Fibroblast of upper back skin (primary cell): ENCODE data around the gene HIVEP3.

Experiments
- DNase-seq: peaks from one replicate; pipeline ENCODE4 v3.0.0-alpha.2; 2013

The HIVEP3 gene

GRCh38 chr1:41920658-41921057 is 1.9 kb upstream of the HIVEP3 start:
- DNase-seq: peak; percentile 51

DNA sequence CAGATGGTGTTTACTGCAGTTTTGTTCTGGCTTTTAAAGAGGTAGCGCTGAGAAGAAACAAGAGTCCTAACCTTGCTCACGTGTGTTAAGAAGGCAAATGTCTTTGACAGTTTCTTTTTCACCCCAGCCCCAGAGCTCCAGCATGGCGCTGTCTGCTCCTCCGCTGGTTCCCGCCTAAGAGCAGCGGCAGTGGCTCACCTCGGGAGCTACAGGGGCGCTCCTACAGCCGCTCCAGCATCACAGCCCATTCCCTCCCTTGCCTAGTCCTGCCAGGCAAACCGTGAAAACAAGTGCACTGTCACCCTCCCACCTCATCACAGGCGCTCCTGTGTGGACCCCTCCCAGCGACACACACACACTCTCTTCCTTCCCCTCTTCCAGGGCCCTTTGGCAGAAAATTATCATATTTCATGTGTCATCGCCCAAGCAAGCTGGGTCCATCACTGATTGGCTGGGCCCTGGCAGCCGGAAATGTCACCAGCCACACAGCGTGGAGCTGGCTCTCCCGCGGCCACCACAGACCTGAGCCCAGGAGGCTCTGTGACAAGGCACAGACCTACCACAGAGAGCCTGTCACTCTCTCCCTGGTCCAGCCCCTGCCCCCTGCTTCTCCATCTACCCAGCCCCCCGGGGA is 1.2 kb upstream of the HIVEP3 start:
- peak; percentile 41 for DNase-seq

GRCh38 chr1:41919131-41919530 is 409 bp upstream of the HIVEP3 start:
- DNase-seq: no peak

- DNase-seq: peak; percentile 33
Measured at GRCh38 chr1:41917835-41918449, 780 bp downstream of the HIVEP3 start.

DNA sequence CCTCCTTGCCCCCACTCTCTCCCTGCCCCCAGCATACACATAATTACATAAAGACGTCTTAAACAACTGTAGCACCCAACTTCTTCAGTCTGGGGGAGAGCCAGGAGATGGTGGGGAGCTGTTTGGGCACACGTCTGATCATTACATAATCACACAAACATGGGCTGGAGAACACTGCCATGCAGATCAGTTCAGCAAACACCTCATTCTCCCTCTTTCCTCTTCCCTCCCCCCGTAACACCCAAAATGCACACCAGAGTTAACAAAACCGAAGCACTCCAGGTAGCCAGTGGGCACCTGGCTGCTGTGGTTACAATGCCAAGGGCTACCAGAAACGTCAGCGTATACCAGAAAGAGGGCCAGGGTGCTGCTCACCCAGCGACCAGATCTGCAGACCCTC is 1.6 kb downstream of the HIVEP3 start:
- DNase-seq: no peak

- no peak for DNase-seq
Measured at GRCh38 chr1:41915786-41916571, 2.7 kb downstream of the HIVEP3 start.

DNA sequence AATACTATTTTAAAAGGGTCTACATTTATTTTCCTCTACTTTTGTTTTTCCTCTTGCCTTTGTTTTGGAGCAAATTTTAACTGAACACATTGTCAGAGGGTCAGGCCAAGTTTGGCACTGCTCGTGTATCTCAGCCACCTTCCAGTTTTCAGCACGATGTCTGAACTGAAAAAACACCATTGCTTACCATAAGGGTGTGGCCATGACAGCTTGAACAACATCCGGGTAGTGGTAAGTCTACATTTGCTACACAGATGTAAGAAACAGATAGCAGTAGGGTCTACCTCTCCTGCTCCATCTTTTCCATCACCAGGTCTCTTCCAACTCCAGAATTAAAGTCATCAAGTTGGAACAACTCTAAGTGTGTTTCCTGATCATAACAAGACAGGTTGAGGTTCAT is 4.2 kb downstream of the HIVEP3 start:
- no peak for DNase-seq

DNA sequence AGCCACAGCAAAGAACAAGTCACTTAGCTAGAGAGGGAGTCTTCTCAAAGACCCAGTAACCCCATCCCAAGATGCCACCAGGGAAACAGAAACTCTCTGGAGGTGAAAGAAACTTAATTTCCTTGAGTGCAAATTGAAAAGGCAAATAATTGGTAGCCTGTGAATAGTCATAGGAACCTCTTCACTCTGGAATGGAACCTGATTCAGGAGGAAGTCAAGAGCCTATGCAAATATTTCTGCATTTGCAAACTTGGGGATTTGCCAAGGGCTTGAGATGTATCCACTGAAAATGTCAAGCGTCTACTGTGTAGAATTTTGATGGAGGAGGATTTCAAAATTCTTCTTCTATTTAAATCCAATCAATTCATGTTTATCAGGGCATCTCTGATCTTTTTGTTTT is 5.7 kb downstream of the HIVEP3 start:
- peak; percentile 41 for DNase-seq

DNA sequence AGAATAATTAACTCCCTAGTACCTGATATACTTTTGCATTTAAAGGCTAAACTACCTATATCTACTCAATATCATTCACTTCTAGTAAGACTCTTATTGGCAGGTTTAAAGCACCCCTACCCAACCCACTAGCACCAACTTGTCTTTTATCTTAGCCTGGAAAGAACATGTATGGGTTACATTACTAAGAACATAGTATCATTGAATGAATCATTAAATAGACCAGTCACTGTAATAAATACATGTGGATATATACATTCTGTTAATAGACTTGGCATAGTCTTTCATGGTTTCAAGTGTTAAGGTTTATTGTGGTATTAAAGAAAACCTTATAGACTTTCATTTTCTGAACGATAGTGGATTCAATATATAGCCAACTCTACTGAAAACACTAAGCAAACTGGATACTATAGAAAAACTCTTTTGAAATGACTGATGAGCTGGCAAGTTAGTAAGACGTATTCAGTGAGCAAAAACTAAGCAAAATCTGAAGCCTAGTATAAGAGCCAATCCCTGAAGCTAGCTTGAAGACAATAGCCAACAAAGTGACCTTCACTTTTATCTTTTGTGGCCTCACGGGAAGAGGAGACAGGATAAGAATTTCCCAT is 10.3 kb downstream of the HIVEP3 start:
- DNase-seq: no peak

DNA sequence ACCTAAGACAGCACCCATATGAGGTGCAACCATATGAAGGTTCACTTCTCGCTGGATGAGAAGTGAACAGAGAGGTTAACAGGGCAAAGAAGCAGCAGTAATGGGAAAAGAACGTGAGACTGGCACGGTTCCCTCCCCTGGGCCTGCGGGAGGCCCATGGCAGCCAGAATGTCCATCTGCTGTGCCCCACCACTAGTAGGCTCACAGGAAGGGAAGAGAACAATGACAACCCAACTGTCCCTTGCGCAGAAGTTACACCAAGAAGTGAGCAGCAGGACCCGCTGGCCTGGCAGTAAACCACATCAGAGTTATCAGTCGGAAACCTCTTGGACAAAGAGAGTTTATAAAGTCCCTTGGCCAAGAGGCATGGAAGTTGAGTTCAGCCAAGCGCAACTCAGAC is 11.3 kb downstream of the HIVEP3 start:
- no peak for DNase-seq

GRCh38 chr1:41906943-41907342 is 11.8 kb downstream of the HIVEP3 start:
- no peak for DNase-seq

GRCh38 chr1:41905093-41905675 is 13.5 kb downstream of the HIVEP3 start:
- no peak for DNase-seq

- no peak for DNase-seq
Measured at GRCh38 chr1:41902664-41903063, 16.1 kb downstream of the HIVEP3 start.

- DNase-seq: peak; percentile 95
Measured at GRCh38 chr1:41902159-41902577, 16.6 kb downstream of the HIVEP3 start.

- no peak for DNase-seq
Measured at GRCh38 chr1:41901551-41901950, 17.2 kb downstream of the HIVEP3 start.

GRCh38 chr1:41900603-41901444 is 17.9 kb downstream of the HIVEP3 start:
- peak; percentile 88 for DNase-seq

GRCh38 chr1:41898191-41898713 is 20.5 kb downstream of the HIVEP3 start:
- DNase-seq: peak; percentile 88

GRCh38 chr1:41895552-41895951 is 23.2 kb downstream of the HIVEP3 start:
- no peak for DNase-seq

GRCh38 chr1:41894808-41895483 is 23.8 kb downstream of the HIVEP3 start:
- DNase-seq: no peak

- DNase-seq: no peak
Measured at GRCh38 chr1:41894101-41894807, 24.5 kb downstream of the HIVEP3 start.

GRCh38 chr1:41892301-41892781 is 26.4 kb downstream of the HIVEP3 start:
- DNase-seq: no peak
